ENCODE results near the gene RUSC1.

DNA sequence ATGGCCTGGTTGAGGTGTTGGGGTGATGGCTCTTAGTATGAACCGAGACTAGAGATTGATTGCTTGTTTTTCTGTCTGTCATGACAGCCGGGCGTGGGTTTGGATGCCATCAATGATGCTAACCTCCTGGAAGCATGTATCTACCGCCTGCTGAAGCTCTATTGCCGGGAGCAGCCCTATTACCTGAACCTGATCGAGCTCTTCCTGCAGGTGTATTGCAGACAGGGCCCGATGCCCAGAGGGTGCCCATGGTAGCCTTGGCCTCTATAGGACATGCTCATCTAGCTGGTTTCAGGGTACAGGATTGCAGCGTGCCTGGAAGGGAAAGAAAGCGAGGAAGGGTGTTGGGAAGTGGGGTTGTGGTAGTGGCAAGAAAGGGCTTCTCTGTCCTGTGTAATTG, 2.6 kb upstream of the RUSC1 start:
- TF ChIP-seq POLR2A (IDR thresholded peaks at IDR 0.05), result no peak
- TF ChIP-seq, protein P1, sequence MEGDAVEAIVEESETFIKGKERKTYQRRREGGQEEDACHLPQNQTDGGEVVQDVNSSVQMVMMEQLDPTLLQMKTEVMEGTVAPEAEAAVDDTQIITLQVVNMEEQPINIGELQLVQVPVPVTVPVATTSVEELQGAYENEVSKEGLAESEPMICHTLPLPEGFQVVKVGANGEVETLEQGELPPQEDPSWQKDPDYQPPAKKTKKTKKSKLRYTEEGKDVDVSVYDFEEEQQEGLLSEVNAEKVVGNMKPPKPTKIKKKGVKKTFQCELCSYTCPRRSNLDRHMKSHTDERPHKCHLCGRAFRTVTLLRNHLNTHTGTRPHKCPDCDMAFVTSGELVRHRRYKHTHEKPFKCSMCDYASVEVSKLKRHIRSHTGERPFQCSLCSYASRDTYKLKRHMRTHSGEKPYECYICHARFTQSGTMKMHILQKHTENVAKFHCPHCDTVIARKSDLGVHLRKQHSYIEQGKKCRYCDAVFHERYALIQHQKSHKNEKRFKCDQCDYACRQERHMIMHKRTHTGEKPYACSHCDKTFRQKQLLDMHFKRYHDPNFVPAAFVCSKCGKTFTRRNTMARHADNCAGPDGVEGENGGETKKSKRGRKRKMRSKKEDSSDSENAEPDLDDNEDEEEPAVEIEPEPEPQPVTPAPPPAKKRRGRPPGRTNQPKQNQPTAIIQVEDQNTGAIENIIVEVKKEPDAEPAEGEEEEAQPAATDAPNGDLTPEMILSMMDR (IDR thresholded peaks at IDR 0.05), result no peak

All from adrenal gland (tissue), 5 donors.